ENCODE results near the gene HOXC5. TPM values are rescaled to one million over a fixed set of nuclear protein-coding genes. Genes with fewer than 3 reads are reported as not detected.

Gene HOXC5
- total RNA-seq, 4 donors from 2014 or later = 0.36 to 1.4 TPM; not detected in 2

GRCh38 chr12:54001283-54002187 is 31.3 kb upstream of the HOXC5 start:
- peaks cover 28 to 44% of the 10 kb centered on the region in 2 donors for H3K4me1 ChIP-seq
- TF ChIP-seq, protein P1, sequence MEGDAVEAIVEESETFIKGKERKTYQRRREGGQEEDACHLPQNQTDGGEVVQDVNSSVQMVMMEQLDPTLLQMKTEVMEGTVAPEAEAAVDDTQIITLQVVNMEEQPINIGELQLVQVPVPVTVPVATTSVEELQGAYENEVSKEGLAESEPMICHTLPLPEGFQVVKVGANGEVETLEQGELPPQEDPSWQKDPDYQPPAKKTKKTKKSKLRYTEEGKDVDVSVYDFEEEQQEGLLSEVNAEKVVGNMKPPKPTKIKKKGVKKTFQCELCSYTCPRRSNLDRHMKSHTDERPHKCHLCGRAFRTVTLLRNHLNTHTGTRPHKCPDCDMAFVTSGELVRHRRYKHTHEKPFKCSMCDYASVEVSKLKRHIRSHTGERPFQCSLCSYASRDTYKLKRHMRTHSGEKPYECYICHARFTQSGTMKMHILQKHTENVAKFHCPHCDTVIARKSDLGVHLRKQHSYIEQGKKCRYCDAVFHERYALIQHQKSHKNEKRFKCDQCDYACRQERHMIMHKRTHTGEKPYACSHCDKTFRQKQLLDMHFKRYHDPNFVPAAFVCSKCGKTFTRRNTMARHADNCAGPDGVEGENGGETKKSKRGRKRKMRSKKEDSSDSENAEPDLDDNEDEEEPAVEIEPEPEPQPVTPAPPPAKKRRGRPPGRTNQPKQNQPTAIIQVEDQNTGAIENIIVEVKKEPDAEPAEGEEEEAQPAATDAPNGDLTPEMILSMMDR (IDR thresholded peaks at IDR 0.05 in 4 of 5, conservative IDR thresholded peaks at IDR 0.05 in 1 of 5) = no peak
- no peak for TF ChIP-seq POLR2A (IDR thresholded peaks at IDR 0.05)
- no peaks in the 10 kb centered on the region for H3K36me3 ChIP-seq
- intact Hi-C loops (cut with DNase I; ENCODE audit: low total_unique reads) = no loop called here
- ATAC-seq (no peak), DNase-seq (peak in 1 of 2 donors; percentile 31)
- in situ Hi-C loops (cut with MboI; ENCODE audit: low sequenced_read_pairs in 4 of 4) = loop anchor here in 2 of 4 donors (25.0 kb wide), 1 partner anchor 361 kb away; the partner anchor contains the start of gene GPR84 (in 2 of the 2)
- H3K4me3 ChIP-seq = peak overlapping the region; percentile 64 to 88 (median 80)
- H3K27me3 ChIP-seq = peaks cover 0 to 4% (median 0%) of the 10 kb centered on the region in 3 donors
- peak overlapping the region; percentile 94 to 100 (median 98) for H3K27ac ChIP-seq
- H3K9me3 ChIP-seq = no peaks in the 10 kb centered on the region

- Histone ChIP-seq H3K36me3 (no peaks in the 10 kb centered on the region), H3K9me3 (no peaks in the 10 kb centered on the region), H3K27ac (peak overlapping the region; percentile 94 to 100 (median 98)), H3K4me1 (peaks cover 34 to 51% of the 10 kb centered on the region in 2 donors), H3K27me3 (peaks cover 0 to 4% (median 0%) of the 10 kb centered on the region in 3 donors), H3K4me3 (peak overlapping the region; percentile 64 to 88 (median 80))
- peak in 1 of 2 donors; percentile 53 for DNase-seq
- ATAC-seq = no peak
- in situ Hi-C loops (cut with MboI; ENCODE audit: low sequenced_read_pairs in 4 of 4) (loop anchor here in 2 of 4 donors (25.0 kb wide), 1 partner anchor 360 kb away; the partner anchor contains the start of gene GPR84 (in 2 of the 2)), intact Hi-C loops (cut with DNase I; ENCODE audit: low total_unique reads) (no loop called here)
- no peak for TF ChIP-seq POLR2A (IDR thresholded peaks at IDR 0.05)
- TF ChIP-seq, protein P1 (IDR thresholded peaks at IDR 0.05 in 4 of 5, conservative IDR thresholded peaks at IDR 0.05 in 1 of 5) = no peak
These were observed 30.5 kb upstream of the HOXC5 start for GRCh38 chr12:54002278-54002914.

DNA sequence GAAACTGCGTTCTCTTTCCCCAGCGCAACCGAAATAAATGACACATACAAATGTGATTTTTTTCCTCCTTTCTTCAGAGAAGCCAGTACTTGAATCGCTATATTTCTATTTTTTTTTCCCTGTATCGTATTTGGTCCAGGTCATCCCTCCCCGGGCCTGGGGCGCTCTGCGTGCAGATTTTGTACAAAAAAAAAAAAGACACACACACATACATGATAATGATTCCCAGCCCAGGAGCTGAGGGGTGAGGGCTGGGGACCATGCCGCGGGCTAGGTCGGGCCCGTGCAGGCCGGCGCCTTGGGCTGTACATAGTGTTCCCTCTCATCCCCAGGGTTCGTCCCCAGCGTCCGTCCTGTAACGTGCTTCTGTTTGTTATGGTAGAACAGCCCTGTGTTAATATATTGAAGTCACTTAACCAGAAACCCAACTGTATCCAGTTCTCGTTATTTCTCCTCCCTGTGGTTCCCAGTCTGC is 29.9 kb upstream of the HOXC5 start:
- peak; percentile 5 to 13 for ATAC-seq
- H3K27me3 ChIP-seq = peaks cover 0 to 4% (median 0%) of the 10 kb centered on the region in 3 donors
- in situ Hi-C loops (cut with MboI; ENCODE audit: low sequenced_read_pairs in 4 of 4) (loop anchor here in 2 of 4 donors (25.0 kb wide), 1 partner anchor 359 kb away; the partner anchor contains the start of gene GPR84 (in 2 of the 2)), intact Hi-C loops (cut with DNase I; ENCODE audit: low total_unique reads) (no loop called here)
- TF ChIP-seq, protein P1 (IDR thresholded peaks at IDR 0.05 in 4 of 5, conservative IDR thresholded peaks at IDR 0.05 in 1 of 5) = no peak
- TF ChIP-seq POLR2A (IDR thresholded peaks at IDR 0.05) = no peak
- peaks cover 37 to 53% of the 10 kb centered on the region in 2 donors for H3K4me1 ChIP-seq
- peak in 1 of 2 donors; percentile 55 for DNase-seq
- peak overlapping the region; percentile 94 to 100 (median 98) for H3K27ac ChIP-seq
- H3K9me3 ChIP-seq = no peaks in the 10 kb centered on the region
- H3K4me3 ChIP-seq = peak overlapping the region; percentile 64 to 88 (median 80)
- H3K36me3 ChIP-seq = no peaks in the 10 kb centered on the region

- in situ Hi-C loops (cut with MboI; ENCODE audit: low sequenced_read_pairs in 4 of 4) = loop anchor here in 2 of 4 donors (25.0 kb wide), 1 partner anchor 359 kb away; the partner anchor contains the start of gene GPR84 (in 2 of the 2)
- Histone ChIP-seq H3K4me1 (peaks cover 35 to 55% of the 10 kb centered on the region in 2 donors), H3K4me3 (peak overlapping the region; percentile 64 to 88 (median 80)), H3K36me3 (no peaks in the 10 kb centered on the region), H3K9me3 (no peaks in the 10 kb centered on the region), H3K27me3 (peaks cover 0 to 4% (median 0%) of the 10 kb centered on the region in 3 donors), H3K27ac (peak overlapping the region; percentile 94 to 100 (median 98))
- no peak for DNase-seq
- TF ChIP-seq, protein P1 (IDR thresholded peaks at IDR 0.05 in 4 of 5, conservative IDR thresholded peaks at IDR 0.05 in 1 of 5) = no peak
- no peak for TF ChIP-seq POLR2A (IDR thresholded peaks at IDR 0.05)
- intact Hi-C loops (cut with DNase I; ENCODE audit: low total_unique reads) = no loop called here
- no peak for ATAC-seq
These were observed 29.2 kb upstream of the HOXC5 start for GRCh38 chr12:54003625-54004024.
